DND-41 (cell line): ENCODE data around the gene OR5AR1.

Experiments
- ATAC-seq: fragments of 200-7000 bp; cut with Tn5 transposase; 3 replicates; pipeline ENCODE4 v1.9.1; 2021; ENCODE audit warnings: low read depth; ENCODE audit not compliant: insufficient read depth
- DNase-seq: peaks from one replicate; pipeline ENCODE4 v3.0.0-alpha.2; 2020
- H2AFZ ChIP-seq: 2 replicates; pipeline ENCODE4 v1.6.0; 2012; ENCODE audit warnings: low read depth, low read length
- H3K27ac ChIP-seq: 2 replicates; pipeline ENCODE4 v1.5.1; 2012; ENCODE audit warnings: low read length, inconsistent platforms
- H3K27me3 ChIP-seq: fragments of 200-600 bp; sonication (generic); 2 replicates; pipeline ENCODE4 v1.6.0; 2012; ENCODE audit warnings: low read length, mild to moderate bottlenecking, inconsistent platforms; ENCODE audit not compliant: insufficient read depth, poor library complexity
- H3K36me3 ChIP-seq: 2 replicates; pipeline ENCODE4 v1.5.1; 2012; ENCODE audit warnings: low read length, inconsistent platforms; ENCODE audit not compliant: insufficient read depth
- H3K4me1 ChIP-seq: 2 replicates; pipeline ENCODE4 v1.5.1; 2012; ENCODE audit warnings: mild to moderate bottlenecking, low read length; ENCODE audit not compliant: insufficient read depth
- H3K4me2 ChIP-seq: 2 replicates; pipeline ENCODE4 v1.6.0; 2012; ENCODE audit warnings: mild to moderate bottlenecking, moderate library complexity, low read length, inconsistent platforms; ENCODE audit not compliant: insufficient read depth
- H3K4me3 ChIP-seq, 2 experiments: fragments of 200-600 bp in 1 of 2; shearing (Covaris generic) in 1 of 2; 2 replicates each; pipeline ENCODE4 v1.5.1; 2012 to 2016; ENCODE audit warnings: inconsistent platforms in 2 of 2, low read length in 2 of 2, mild to moderate bottlenecking in 2 of 2, low read depth in 1 of 2, moderate library complexity in 1 of 2
- H3K79me2 ChIP-seq: 2 replicates; pipeline ENCODE4 v1.6.0; 2012; ENCODE audit warnings: low read length, inconsistent platforms; ENCODE audit not compliant: insufficient read depth
- H3K9ac ChIP-seq: 2 replicates; pipeline ENCODE4 v1.6.0; 2012; ENCODE audit warnings: low read depth, mild to moderate bottlenecking, inconsistent platforms, low read length, moderate library complexity
- H3K9me3 ChIP-seq: 2 replicates; pipeline ENCODE4 v1.5.1; 2012; ENCODE audit warnings: low read length, moderate library complexity, mild to moderate bottlenecking, inconsistent platforms; ENCODE audit not compliant: insufficient read depth, severe bottlenecking
- H4K20me1 ChIP-seq: 2 replicates; pipeline ENCODE4 v1.6.0; 2012; ENCODE audit warnings: low read length; ENCODE audit not compliant: insufficient read depth
- EZH2 ChIP-seq: IDR thresholded peaks from 3 replicates; pipeline ENCODE4 v1.6.1; 2012; ENCODE audit warnings: borderline replicate concordance, low read depth, mild to moderate bottlenecking, moderate library complexity, low read length, inconsistent platforms; ENCODE audit not compliant: severe bottlenecking
- TF ChIP-seq, protein P1 (sequence below): IDR thresholded peaks from 2 replicates; pipeline ENCODE4 v1.5.1; 2012; ENCODE audit warnings: borderline replicate concordance, low read length, moderate library complexity, mild to moderate bottlenecking; ENCODE audit not compliant: poor library complexity, severe bottlenecking; ENCODE audit errors: extremely low read depth

The OR5AR1 gene

DNA sequence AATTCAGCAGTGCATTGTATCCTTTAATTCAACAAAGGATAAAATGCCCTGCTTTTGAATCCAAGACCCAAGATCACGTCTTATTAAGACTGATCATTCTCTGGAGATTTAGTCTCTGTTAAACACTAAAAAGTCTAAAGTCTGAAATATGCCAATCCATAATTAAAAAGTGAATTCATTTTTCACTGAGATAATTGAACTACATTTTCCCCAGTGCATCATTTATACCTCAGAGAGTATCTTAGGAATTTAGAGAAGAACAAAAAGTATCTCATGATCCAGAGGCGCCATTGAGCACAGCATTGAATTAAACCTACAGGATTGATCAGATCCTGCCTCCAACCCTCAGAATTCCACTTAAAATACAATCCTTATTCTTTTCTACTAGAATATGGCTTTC lies 26.6 kb upstream of the OR5AR1 start:
- ATAC-seq: no peak
- Histone ChIP-seq H3K4me2 (no peak overlapping the region), H2AFZ (no peak overlapping the region), H3K4me1 (no peaks in the 10 kb centered on the region), H3K36me3 (no peaks in the 10 kb centered on the region), H3K27me3 (no peaks in the 10 kb centered on the region), H3K4me3 (no peak overlapping the region), H3K79me2 (no peaks in the 10 kb centered on the region), H3K9ac (no peak overlapping the region), H4K20me1 (no peaks in the 10 kb centered on the region), H3K9me3 (no peaks in the 10 kb centered on the region), H3K27ac (no peak overlapping the region)
- TF ChIP-seq EZH2: no peak
- TF ChIP-seq, protein P1, sequence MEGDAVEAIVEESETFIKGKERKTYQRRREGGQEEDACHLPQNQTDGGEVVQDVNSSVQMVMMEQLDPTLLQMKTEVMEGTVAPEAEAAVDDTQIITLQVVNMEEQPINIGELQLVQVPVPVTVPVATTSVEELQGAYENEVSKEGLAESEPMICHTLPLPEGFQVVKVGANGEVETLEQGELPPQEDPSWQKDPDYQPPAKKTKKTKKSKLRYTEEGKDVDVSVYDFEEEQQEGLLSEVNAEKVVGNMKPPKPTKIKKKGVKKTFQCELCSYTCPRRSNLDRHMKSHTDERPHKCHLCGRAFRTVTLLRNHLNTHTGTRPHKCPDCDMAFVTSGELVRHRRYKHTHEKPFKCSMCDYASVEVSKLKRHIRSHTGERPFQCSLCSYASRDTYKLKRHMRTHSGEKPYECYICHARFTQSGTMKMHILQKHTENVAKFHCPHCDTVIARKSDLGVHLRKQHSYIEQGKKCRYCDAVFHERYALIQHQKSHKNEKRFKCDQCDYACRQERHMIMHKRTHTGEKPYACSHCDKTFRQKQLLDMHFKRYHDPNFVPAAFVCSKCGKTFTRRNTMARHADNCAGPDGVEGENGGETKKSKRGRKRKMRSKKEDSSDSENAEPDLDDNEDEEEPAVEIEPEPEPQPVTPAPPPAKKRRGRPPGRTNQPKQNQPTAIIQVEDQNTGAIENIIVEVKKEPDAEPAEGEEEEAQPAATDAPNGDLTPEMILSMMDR: no peak
- DNase-seq: no peak

DNA sequence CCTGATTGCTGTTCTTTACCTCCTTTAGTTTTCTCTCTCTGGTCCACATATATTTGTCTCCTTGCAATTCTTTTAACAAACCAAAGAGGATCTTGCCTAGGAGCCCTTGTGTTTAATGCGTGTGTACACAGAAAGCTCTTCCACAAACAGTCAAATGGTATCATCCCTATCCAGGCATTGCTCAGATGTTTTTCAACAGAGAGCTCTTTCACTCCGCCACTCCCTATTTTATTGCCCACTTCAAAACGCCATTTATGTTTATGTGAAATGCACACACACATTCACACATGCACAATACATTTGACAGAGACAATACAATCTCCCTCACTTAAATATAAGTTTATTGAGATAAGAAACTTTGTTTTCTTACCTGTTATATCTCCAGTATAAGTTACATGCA lies 26.0 kb upstream of the OR5AR1 start:
- Histone ChIP-seq H3K4me1 (no peaks in the 10 kb centered on the region), H4K20me1 (no peaks in the 10 kb centered on the region), H3K27ac (no peak overlapping the region), H3K27me3 (no peaks in the 10 kb centered on the region), H3K9ac (no peak overlapping the region), H3K79me2 (no peaks in the 10 kb centered on the region), H3K36me3 (no peaks in the 10 kb centered on the region), H2AFZ (no peak overlapping the region), H3K4me3 (no peak overlapping the region), H3K9me3 (no peaks in the 10 kb centered on the region), H3K4me2 (no peak overlapping the region)
- ATAC-seq (no peak), DNase-seq (no peak)
- no peak for TF ChIP-seq EZH2
- TF ChIP-seq, protein P1: no peak

DNA sequence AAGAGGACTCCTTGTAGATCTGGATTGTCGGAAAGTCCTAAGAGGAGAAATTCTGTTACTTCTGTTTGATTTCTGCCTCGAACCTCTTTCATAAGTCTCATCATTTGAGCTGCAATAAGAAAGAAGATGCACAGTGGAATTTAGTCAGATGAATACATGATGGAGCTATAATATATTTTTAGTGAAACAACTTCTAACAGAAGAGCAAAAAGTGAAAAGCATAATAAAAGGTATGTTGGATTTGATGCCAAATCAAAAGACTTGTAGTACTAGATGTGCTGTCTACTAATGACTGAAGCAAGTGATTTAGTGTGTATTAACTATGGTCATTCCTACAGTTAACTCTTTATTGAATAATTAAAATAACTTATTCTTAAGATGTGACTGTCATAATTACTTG lies 21.1 kb upstream of the OR5AR1 start, which contains the start of gene OR5AP2:
TSS of gene OR5AP2 (minus strand) at position 101 of the 400 bp plus-strand sequence. CDS start at position 101, 0 bp downstream.
- no peak for ATAC-seq
- H4K20me1 ChIP-seq: no peaks in the 10 kb centered on the region
- no peaks in the 10 kb centered on the region for H3K79me2 ChIP-seq
- H3K4me2 ChIP-seq: no peak within 1 kb of the TSS
- no peaks in the 10 kb centered on the region for H3K36me3 ChIP-seq
- no peak within 1 kb of the TSS for H2AFZ ChIP-seq
- H3K4me3 ChIP-seq: no peak within 1 kb of the TSS
- H3K9me3 ChIP-seq: no peaks in the 10 kb centered on the region
- TF ChIP-seq, protein P1: no peak
- no peaks in the 10 kb centered on the region for H3K4me1 ChIP-seq
- H3K27me3 ChIP-seq: no peaks in the 10 kb centered on the region
- H3K9ac ChIP-seq: no peak within 1 kb of the TSS
- no peak within 1 kb of the TSS for H3K27ac ChIP-seq
- DNase-seq: no peak

DNA sequence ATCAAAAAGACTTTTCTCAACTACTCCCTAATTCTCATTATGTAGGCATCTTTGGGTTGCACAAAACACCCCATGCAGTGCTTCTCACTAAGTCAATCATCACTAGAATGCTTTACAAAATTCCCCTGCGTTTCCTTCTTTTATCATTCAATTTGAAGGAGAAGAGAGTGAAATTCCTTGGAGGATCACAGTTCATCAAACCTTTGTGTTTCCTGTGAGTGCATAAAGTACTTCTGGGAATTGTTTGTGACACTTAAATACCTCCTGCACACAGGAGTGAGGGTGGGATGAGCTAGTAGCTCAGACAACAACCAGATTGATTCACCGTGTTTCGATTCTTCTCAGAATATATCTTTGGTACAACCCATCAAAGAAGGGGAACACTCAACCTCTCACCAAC lies 3.7 kb upstream of the OR5AR1 start:
- Histone ChIP-seq H3K9me3 (no peaks in the 10 kb centered on the region), H3K36me3 (no peaks in the 10 kb centered on the region), H3K79me2 (no peaks in the 10 kb centered on the region), H3K4me2 (no peak overlapping the region), H3K4me3 (no peak overlapping the region), H3K9ac (no peak overlapping the region), H3K4me1 (no peaks in the 10 kb centered on the region), H2AFZ (no peak overlapping the region), H4K20me1 (no peaks in the 10 kb centered on the region), H3K27ac (no peak overlapping the region), H3K27me3 (no peaks in the 10 kb centered on the region)
- TF ChIP-seq EZH2: no peak
- TF ChIP-seq, protein P1: no peak
- ATAC-seq (no peak), DNase-seq (no peak)
